ENCODE measurements around the gene APH1B. TPM values are rescaled to one million over a fixed set of nuclear protein-coding genes. Genes with fewer than 3 reads are reported as not detected.
A peak's percentile ranks its signal among the peaks of the same experiment; 100 is the strongest.

Gene APH1B
- 17.6 TPM for polyA plus RNA-seq
- long read RNA-seq, donor 1, full-length matches to known transcripts, result 3 of 3 reads
- long read RNA-seq, donor 1, partial matches to known transcripts, result 0 of 3 reads
- long read RNA-seq, donor 1, other reads (novel, unspliced or antisense), result 0 of 3 reads
- long read RNA-seq, donor 2, full-length matches to known transcripts, result 6 of 15 reads
- long read RNA-seq, donor 2, partial matches to known transcripts, result 9 of 15 reads
- long read RNA-seq, donor 2, other reads (novel, unspliced or antisense), result 0 of 15 reads
- long read RNA-seq, donor 3, result 0 reads
- long read RNA-seq, donor 4, partial matches to known transcripts, result 9 of 9 reads
- long read RNA-seq, donor 4, other reads (novel, unspliced or antisense), result 0 of 9 reads
- long read RNA-seq, donor 5, full-length matches to known transcripts, result 7 of 7 reads
- long read RNA-seq, donor 5, partial matches to known transcripts, result 0 of 7 reads
- long read RNA-seq, donor 5, other reads (novel, unspliced or antisense), result 0 of 7 reads
- long read RNA-seq, donor 6, full-length matches to known transcripts, result 6 of 6 reads
- long read RNA-seq, donor 6, partial matches to known transcripts, result 0 of 6 reads
- long read RNA-seq, donor 6, other reads (novel, unspliced or antisense), result 0 of 6 reads
- long read RNA-seq, donor 7, full-length matches to known transcripts, result 3 of 3 reads
- long read RNA-seq, donor 7, partial matches to known transcripts, result 0 of 3 reads
- long read RNA-seq, donor 7, other reads (novel, unspliced or antisense), result 0 of 3 reads
- long read RNA-seq, donor 8, full-length matches to known transcripts, result 9 of 14 reads
- long read RNA-seq, donor 8, partial matches to known transcripts, result 5 of 14 reads
- long read RNA-seq, donor 8, other reads (novel, unspliced or antisense), result 0 of 14 reads
- long read RNA-seq, donor 9, full-length matches to known transcripts, result 6 of 6 reads
- long read RNA-seq, donor 9, partial matches to known transcripts, result 0 of 6 reads
- long read RNA-seq, donor 9, other reads (novel, unspliced or antisense), result 0 of 6 reads
- long read RNA-seq, donor 10, full-length matches to known transcripts, result 9 of 9 reads
- long read RNA-seq, donor 10, partial matches to known transcripts, result 0 of 9 reads
- long read RNA-seq, donor 10, other reads (novel, unspliced or antisense), result 0 of 9 reads
- long read RNA-seq, donor 11, full-length matches to known transcripts, result 11 of 11 reads
- long read RNA-seq, donor 11, partial matches to known transcripts, result 0 of 11 reads
- long read RNA-seq, donor 11, other reads (novel, unspliced or antisense), result 0 of 11 reads

DNA sequence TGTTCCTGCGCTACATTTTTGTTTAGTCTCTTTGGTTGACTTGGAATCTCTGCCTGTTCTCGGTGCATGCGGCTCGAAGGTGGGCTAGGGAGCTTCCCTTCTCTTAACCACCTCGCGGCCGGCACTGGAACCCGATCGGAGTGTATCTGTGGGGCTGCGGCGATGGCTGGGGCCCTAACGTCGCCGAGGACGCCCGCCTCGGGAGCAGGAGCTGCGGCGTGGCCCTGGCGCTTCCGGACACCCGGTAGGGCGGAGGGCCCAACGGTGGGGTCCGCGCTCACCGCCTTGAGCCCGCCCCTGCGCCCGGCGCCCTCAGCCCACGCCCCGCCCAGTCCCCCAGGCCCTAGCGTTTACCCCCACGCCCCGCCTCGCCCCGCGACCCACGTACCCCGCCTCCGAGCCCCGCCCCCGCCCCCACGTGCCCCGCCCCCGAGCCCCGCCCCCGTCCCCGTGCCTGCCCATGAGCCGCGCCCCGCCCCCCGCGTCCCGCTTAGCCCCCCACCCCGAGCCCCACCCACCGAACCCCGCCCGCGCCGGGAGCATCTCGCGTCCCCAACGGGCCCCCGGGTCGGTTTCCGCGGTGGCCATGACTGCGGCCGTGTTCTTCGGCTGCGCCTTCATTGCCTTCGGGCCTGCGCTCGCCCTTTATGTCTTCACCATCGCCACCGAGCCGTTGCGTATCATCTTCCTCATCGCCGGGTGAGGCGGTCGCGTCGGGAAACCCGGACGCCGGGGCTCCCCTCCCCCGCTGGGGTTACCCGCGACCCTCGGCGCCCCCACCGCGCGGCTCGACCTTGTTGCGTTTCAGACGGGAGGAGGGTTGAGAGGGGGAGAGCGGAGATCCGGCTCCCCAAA, at the start of gene APH1B:
APH1B (plus strand) TSS at position 568 of the 855 bp plus-strand sequence; CDS start at position 587, 19 bp downstream.
- Histone ChIP-seq H3K27ac (ENCODE audit: low read length) (peak within 1 kb of the TSS; percentile 87), H3K4me3 (ENCODE audit: low read length) (peak within 1 kb of the TSS; percentile 95), H3K9me3 (ENCODE audit: control insufficient read depth, low read depth, low read length) (no peaks in the 10 kb centered on the region), H3K36me3 (ENCODE audit: control insufficient read depth, insufficient read depth, low read length) (peaks cover 8% of the 10 kb centered on the region), H3K27me3 (ENCODE audit: control insufficient read depth, insufficient read depth, low read length) (no peaks in the 10 kb centered on the region), H3K4me1 (ENCODE audit: control insufficient read depth, insufficient read depth, low read length) (no peaks in the 10 kb centered on the region)
- WGBS (ENCODE audit: insufficient coverage, low lambda C conversion rate), result no CpG with 5 or more reads among the region's 102 CpGs
- peak; percentile 79 to 87 for DNase-seq

DNA sequence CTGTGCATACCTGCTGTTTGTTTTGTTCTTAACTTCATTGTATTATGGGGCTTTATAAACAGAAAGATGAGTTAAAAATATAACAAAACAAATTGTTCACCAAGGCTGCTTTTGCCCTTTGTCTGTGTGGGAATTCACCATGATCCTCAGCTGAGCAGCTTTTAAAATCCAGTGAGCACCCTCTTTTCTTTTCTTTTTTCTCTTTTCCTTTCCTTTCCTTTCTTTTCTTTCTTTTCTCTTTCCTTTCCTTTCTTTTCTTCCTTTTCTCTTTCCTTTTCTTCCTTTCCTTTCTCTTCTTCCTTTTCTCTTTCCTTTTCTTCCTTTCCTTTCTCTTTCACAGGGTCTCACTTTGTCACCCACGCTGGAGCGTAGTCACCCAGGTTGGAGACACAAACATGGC, 49.7 kb upstream of the APH1B start:
- no peaks in the 10 kb centered on the region for H3K9me3 ChIP-seq (ENCODE audit: control insufficient read depth, low read depth, low read length)
- no peak for DNase-seq
- H3K4me1 ChIP-seq (ENCODE audit: control insufficient read depth, insufficient read depth, low read length), result no peaks in the 10 kb centered on the region
- no peak overlapping the region for H3K4me3 ChIP-seq (ENCODE audit: low read length)
- WGBS (ENCODE audit: insufficient coverage, low lambda C conversion rate), result 100% methylated on average over 2 of the region's 2 CpGs
- H3K27ac ChIP-seq (ENCODE audit: low read length), result no peak overlapping the region
- H3K36me3 ChIP-seq (ENCODE audit: control insufficient read depth, insufficient read depth, low read length), result no peaks in the 10 kb centered on the region
- H3K27me3 ChIP-seq (ENCODE audit: control insufficient read depth, insufficient read depth, low read length), result no peaks in the 10 kb centered on the region

DNA sequence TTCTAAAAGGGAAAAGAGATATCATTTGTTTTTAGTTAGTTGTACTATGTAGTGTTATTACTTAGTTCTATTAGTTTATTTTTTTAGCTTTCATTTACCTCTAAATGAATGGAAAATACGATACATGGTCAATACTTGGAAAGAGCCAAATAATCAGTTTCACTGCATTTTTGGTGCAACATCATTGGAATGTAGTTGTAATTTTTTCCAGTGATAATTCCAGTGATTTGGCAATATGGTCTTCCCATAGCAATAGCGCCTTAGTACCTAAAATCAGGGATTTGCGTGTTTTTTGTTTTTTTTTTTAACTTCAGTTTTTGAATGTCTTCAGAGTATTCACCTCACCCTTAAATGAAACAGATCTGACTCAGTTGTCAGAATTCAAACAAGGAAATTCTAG, 46.2 kb upstream of the APH1B start:
- Histone ChIP-seq H3K4me3 (ENCODE audit: low read length) (no peak overlapping the region), H3K4me1 (ENCODE audit: control insufficient read depth, insufficient read depth, low read length) (peaks cover 14% of the 10 kb centered on the region), H3K36me3 (ENCODE audit: control insufficient read depth, insufficient read depth, low read length) (no peaks in the 10 kb centered on the region), H3K27me3 (ENCODE audit: control insufficient read depth, insufficient read depth, low read length) (no peaks in the 10 kb centered on the region), H3K27ac (ENCODE audit: low read length) (no peak overlapping the region), H3K9me3 (ENCODE audit: control insufficient read depth, low read depth, low read length) (no peaks in the 10 kb centered on the region)
- no peak for DNase-seq
- 100% methylated on average over 3 of the region's 3 CpGs for WGBS (ENCODE audit: insufficient coverage, low lambda C conversion rate)

DNA sequence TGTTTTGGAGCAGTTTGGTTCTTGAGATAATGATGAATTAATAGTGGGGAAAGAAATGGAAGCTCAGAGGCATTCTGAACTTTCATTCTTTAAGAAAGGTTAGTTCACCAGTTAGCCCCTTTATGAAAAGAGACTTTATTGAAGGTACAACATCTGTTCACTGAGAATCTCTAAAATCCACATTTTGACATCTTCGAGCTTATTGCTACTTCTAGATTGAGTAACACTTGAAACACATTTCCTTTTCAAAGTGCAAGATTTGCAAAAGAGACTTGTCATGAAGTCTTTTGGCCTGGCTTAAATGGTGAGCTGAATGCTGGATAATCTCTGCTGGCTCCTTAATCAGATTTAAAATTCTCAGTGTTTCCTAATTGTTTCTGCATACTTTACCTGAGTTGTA, 45.7 kb upstream of the APH1B start:
- no peak for DNase-seq
- Histone ChIP-seq H3K27me3 (ENCODE audit: control insufficient read depth, insufficient read depth, low read length) (no peaks in the 10 kb centered on the region), H3K4me3 (ENCODE audit: low read length) (no peak overlapping the region), H3K36me3 (ENCODE audit: control insufficient read depth, insufficient read depth, low read length) (no peaks in the 10 kb centered on the region), H3K9me3 (ENCODE audit: control insufficient read depth, low read depth, low read length) (no peaks in the 10 kb centered on the region), H3K4me1 (ENCODE audit: control insufficient read depth, insufficient read depth, low read length) (peaks cover 14% of the 10 kb centered on the region), H3K27ac (ENCODE audit: low read length) (no peak overlapping the region)
- no CpG with 5 or more reads among the region's 1 CpG for WGBS (ENCODE audit: insufficient coverage, low lambda C conversion rate)

DNA sequence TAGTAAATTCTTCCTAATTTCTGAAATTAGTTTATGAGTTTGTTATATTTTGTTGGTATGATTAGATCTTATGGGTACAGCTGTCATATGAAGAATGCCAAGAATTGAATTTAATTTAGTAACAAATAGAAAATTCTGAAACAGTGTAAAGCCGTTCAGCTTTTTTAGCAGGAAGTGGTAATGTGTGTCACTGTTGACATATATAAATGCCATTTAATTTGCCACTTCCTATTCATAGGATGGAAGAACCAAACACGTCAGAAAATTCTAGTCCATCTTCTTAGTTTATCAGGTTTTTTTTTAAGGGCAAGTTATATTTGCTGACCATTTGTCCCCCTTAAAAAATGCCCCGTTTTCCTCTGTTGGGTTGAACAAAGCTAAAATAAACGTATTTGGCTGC, 45.0 kb upstream of the APH1B start:
- WGBS (ENCODE audit: insufficient coverage, low lambda C conversion rate), result 85% methylated on average over 4 of the region's 4 CpGs
- no peak for DNase-seq
- no peaks in the 10 kb centered on the region for H3K9me3 ChIP-seq (ENCODE audit: control insufficient read depth, low read depth, low read length)
- peaks cover 14% of the 10 kb centered on the region for H3K4me1 ChIP-seq (ENCODE audit: control insufficient read depth, insufficient read depth, low read length)
- H3K27me3 ChIP-seq (ENCODE audit: control insufficient read depth, insufficient read depth, low read length), result no peaks in the 10 kb centered on the region
- H3K36me3 ChIP-seq (ENCODE audit: control insufficient read depth, insufficient read depth, low read length), result no peaks in the 10 kb centered on the region
- H3K27ac ChIP-seq (ENCODE audit: low read length), result no peak overlapping the region
- no peak overlapping the region for H3K4me3 ChIP-seq (ENCODE audit: low read length)

DNA sequence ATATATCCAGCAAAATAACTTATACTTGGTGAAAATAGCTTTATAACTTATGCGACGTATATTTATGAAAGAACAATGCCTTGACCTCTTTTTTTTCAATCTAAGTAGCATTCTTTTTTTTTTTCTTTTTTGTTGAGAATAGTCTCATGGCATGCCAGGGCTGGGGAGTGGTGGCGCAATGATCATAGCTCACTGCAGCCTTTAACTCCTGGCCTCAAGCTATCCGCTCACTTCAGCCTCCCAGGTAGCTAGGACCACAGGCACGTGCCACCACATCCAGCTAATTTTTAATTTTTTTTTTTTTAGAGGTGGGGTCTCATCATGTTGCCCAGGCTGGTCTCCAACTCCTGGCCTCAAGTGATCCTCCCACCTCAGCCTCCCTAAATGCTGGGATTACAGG, 44.5 kb upstream of the APH1B start:
- WGBS (ENCODE audit: insufficient coverage, low lambda C conversion rate), result no CpG with 5 or more reads among the region's 5 CpGs
- H3K4me1 ChIP-seq (ENCODE audit: control insufficient read depth, insufficient read depth, low read length), result peaks cover 14% of the 10 kb centered on the region
- H3K27ac ChIP-seq (ENCODE audit: low read length), result no peak overlapping the region
- no peaks in the 10 kb centered on the region for H3K9me3 ChIP-seq (ENCODE audit: control insufficient read depth, low read depth, low read length)
- H3K27me3 ChIP-seq (ENCODE audit: control insufficient read depth, insufficient read depth, low read length), result no peaks in the 10 kb centered on the region
- H3K36me3 ChIP-seq (ENCODE audit: control insufficient read depth, insufficient read depth, low read length), result no peaks in the 10 kb centered on the region
- no peak overlapping the region for H3K4me3 ChIP-seq (ENCODE audit: low read length)
- no peak for DNase-seq

DNA sequence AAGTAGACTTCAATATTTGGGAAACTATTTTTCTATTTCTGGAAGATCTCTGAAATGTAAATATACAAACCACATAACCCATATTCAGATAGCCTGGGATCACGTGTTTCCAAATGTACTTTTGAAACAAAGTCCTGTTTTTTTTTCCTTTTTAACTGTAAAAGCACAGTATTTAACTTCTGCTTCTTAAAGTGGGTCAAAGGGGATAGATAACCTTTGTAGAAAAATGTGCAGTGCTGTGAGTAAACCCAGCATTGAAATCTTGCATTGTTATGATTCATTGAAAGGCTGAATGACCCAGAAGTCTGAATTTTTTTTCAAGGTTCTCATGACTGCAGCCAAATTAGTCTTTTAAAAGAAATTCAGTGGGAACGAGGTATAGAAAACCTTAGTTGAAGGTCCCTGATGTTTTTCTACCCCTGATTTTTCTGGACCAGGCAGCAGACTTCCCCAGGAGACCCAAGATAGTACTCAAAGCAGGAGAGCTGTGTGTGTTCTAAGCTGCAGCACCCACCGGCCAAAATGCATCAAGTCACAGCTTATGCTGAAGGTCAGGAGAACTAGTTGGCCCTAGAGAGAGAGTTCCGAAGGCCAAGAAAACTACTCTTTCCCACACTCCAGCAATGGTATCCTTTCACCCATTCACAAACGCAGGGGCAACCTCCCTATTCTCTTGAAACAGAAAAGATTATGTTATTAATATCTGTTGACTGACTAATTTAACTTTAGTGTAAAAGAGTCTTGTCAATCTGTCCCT, 43.6 kb upstream of the APH1B start:
- peak overlapping the region; percentile 79 for H3K27ac ChIP-seq (ENCODE audit: low read length)
- H3K4me3 ChIP-seq (ENCODE audit: low read length), result no peak overlapping the region
- H3K9me3 ChIP-seq (ENCODE audit: control insufficient read depth, low read depth, low read length), result no peaks in the 10 kb centered on the region
- 29% methylated on average over 2 of the region's 5 CpGs for WGBS (ENCODE audit: insufficient coverage, low lambda C conversion rate)
- H3K36me3 ChIP-seq (ENCODE audit: control insufficient read depth, insufficient read depth, low read length), result no peaks in the 10 kb centered on the region
- DNase-seq, result peak in 1 of 2 donors; percentile 22
- H3K4me1 ChIP-seq (ENCODE audit: control insufficient read depth, insufficient read depth, low read length), result peaks cover 14% of the 10 kb centered on the region
- H3K27me3 ChIP-seq (ENCODE audit: control insufficient read depth, insufficient read depth, low read length), result no peaks in the 10 kb centered on the region

DNA sequence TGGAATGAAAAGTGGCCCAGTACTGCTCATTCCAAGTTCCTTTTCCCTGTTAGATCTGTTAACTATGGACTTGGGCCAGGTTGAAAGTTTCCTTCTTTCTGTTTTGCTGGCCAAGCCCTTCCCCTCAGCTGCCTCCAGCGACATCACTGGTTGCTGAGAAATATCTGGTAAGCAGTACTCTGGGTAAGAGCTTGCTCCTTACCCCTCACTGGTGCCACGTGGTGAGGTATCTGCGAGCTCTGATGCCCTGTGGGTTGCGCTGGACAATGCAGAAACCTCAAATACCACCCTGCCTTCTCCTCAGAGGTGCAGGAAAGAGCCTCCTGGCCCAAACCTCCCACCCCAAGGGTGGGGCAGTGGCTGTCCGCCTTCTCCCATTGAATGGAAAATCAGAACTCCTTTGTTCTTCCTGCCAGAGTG, 42.9 kb upstream of the APH1B start:
- Histone ChIP-seq H3K27me3 (ENCODE audit: control insufficient read depth, insufficient read depth, low read length) (no peaks in the 10 kb centered on the region), H3K4me1 (ENCODE audit: control insufficient read depth, insufficient read depth, low read length) (peaks cover 14% of the 10 kb centered on the region), H3K4me3 (ENCODE audit: low read length) (no peak overlapping the region), H3K27ac (ENCODE audit: low read length) (peak overlapping the region; percentile 79), H3K9me3 (ENCODE audit: control insufficient read depth, low read depth, low read length) (no peaks in the 10 kb centered on the region), H3K36me3 (ENCODE audit: control insufficient read depth, insufficient read depth, low read length) (no peaks in the 10 kb centered on the region)
- peak; percentile 77 to 88 for DNase-seq
- WGBS (ENCODE audit: insufficient coverage, low lambda C conversion rate), result 80% methylated on average over 1 of the region's 5 CpGs

DNA sequence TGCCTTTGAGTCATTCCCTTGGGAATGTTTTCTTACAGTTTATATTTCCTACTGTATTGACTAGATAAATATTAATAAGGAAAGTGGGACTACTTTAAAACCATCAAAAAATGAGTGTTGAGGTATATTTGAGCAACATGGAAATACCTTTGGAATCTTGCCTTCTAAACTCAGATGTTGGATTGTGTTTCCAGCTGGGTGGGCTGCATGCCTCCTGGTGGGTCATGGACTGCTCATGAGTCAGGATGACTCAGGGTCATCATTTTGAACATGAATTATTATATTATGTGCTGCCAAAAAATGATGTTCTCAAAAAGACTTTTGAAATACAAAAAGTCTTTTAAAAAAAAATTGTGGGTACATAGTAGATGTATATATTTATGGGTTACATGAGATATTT, 41.1 kb upstream of the APH1B start:
- Histone ChIP-seq H3K27ac (ENCODE audit: low read length) (no peak overlapping the region), H3K36me3 (ENCODE audit: control insufficient read depth, insufficient read depth, low read length) (no peaks in the 10 kb centered on the region), H3K4me1 (ENCODE audit: control insufficient read depth, insufficient read depth, low read length) (peaks cover 14% of the 10 kb centered on the region), H3K27me3 (ENCODE audit: control insufficient read depth, insufficient read depth, low read length) (no peaks in the 10 kb centered on the region), H3K4me3 (ENCODE audit: low read length) (no peak overlapping the region), H3K9me3 (ENCODE audit: control insufficient read depth, low read depth, low read length) (no peaks in the 10 kb centered on the region)
- no peak for DNase-seq
